ENCODE measurements around the gene XG. TPM values are rescaled to one million over a fixed set of nuclear protein-coding genes. Genes with fewer than 3 reads are reported as not detected.

Gene XG
- polyA plus RNA-seq, 3 donors: not detected

- Histone ChIP-seq H3K79me2 (ENCODE audit: insufficient read depth, low read length) (peaks cover 39% of the 10 kb centered on the region), H4K20me1 (ENCODE audit: insufficient read depth, low read length) (peaks cover 23% of the 10 kb centered on the region), H3K36me3 (replicated peaks in 1 of 2; ENCODE audit: control insufficient read depth in 1 of 2, insufficient read depth in 2 of 2, low read length in 2 of 2) (peaks cover 34 to 55% of the 10 kb centered on the region in 2 donors), H2AFZ (ENCODE audit: insufficient read depth, low read depth, low read length, poor library complexity, severe bottlenecking) (no peak overlapping the region), H3K4me2 (replicated peaks; ENCODE audit: extremely low read depth, low read length, poor library complexity, severe bottlenecking) (no peak overlapping the region), H3K27ac (ENCODE audit: low read depth in 1 of 2, low read length in 2 of 2) (no peak overlapping the region), H3K9me3 (replicated peaks in 1 of 2; ENCODE audit: control insufficient read depth in 1 of 2, insufficient read depth in 1 of 2, low read length in 2 of 2) (no peaks in the 10 kb centered on the region), H3K9ac (ENCODE audit: insufficient read depth, low read length, poor library complexity, severe bottlenecking) (no peak overlapping the region), H3K4me3 (replicated peaks in 1 of 3; ENCODE audit: low read depth in 2 of 3, low read length in 3 of 3) (no peak overlapping the region), H3K27me3 (ENCODE audit: control insufficient read depth in 2 of 2, insufficient read depth in 2 of 2, low read length in 2 of 2) (no peaks in the 10 kb centered on the region), H3K4me1 (ENCODE audit: control insufficient read depth in 1 of 2, insufficient read depth in 2 of 2, low read length in 2 of 2) (peaks cover 28 to 29% of the 10 kb centered on the region in 2 donors)
- no peak for TF ChIP-seq CTCF (IDR thresholded peaks at IDR 0.05)
- Mint-ChIP-seq H3K27me3 (ENCODE audit: low read depth in 3 of 3) (peaks cover 0 to 2% (median 0%) of the 10 kb centered on the region in 3 donors), H3K4me1 (peaks cover 30% of the 10 kb centered on the region), H3K36me3 (peaks cover 48 to 50% of the 10 kb centered on the region in 2 donors), H3K9me3 (peaks cover 0 to 2% (median 0%) of the 10 kb centered on the region in 7 donors), H3K27ac (no peak overlapping the region), H3K4me3 (no peak overlapping the region)
- WGBS (ENCODE audit: insufficient coverage): 62% methylated on average over 5 of the region's 13 CpGs
- DNase-seq: no peak
- intact Hi-C loops (cut with micrococcal nuclease): loop anchor here in 1 of 2 donors (5.0 kb wide), 1 partner anchor 81 kb away; no protein-coding TSS in a partner anchor
Observed at GRCh38 chrX:2712890-2713840, 38.7 kb upstream of the XG start.

- no peak for DNase-seq
- peaks cover 14 to 15% of the 10 kb centered on the region in 2 donors for H3K4me1 ChIP-seq (ENCODE audit: control insufficient read depth in 1 of 2, insufficient read depth in 2 of 2, low read length in 2 of 2)
- H3K9me3 ChIP-seq (replicated peaks in 1 of 2; ENCODE audit: control insufficient read depth in 1 of 2, insufficient read depth in 1 of 2, low read length in 2 of 2): no peaks in the 10 kb centered on the region
Observed at GRCh38 chrX:2714551-2714950, 37.3 kb upstream of the XG start.

More at GRCh38 chrX:2714551-2714950, 37.3 kb upstream of the XG start:
- TF ChIP-seq CTCF (IDR thresholded peaks at IDR 0.05): no peak
- Histone ChIP-seq H3K9ac (ENCODE audit: insufficient read depth, low read length, poor library complexity, severe bottlenecking) (no peak overlapping the region), H4K20me1 (ENCODE audit: insufficient read depth, low read length) (peaks cover 14% of the 10 kb centered on the region), H3K36me3 (replicated peaks in 1 of 2; ENCODE audit: control insufficient read depth in 1 of 2, insufficient read depth in 2 of 2, low read length in 2 of 2) (peaks cover 42 to 69% of the 10 kb centered on the region in 2 donors), H3K27me3 (ENCODE audit: control insufficient read depth in 2 of 2, insufficient read depth in 2 of 2, low read length in 2 of 2) (no peaks in the 10 kb centered on the region), H3K4me2 (replicated peaks; ENCODE audit: extremely low read depth, low read length, poor library complexity, severe bottlenecking) (no peak overlapping the region), H3K27ac (ENCODE audit: low read depth in 1 of 2, low read length in 2 of 2) (no peak overlapping the region), H2AFZ (ENCODE audit: insufficient read depth, low read depth, low read length, poor library complexity, severe bottlenecking) (no peak overlapping the region), H3K79me2 (ENCODE audit: insufficient read depth, low read length) (peaks cover 25% of the 10 kb centered on the region), H3K4me3 (replicated peaks in 1 of 3; ENCODE audit: low read depth in 2 of 3, low read length in 3 of 3) (no peak overlapping the region)
- intact Hi-C loops (cut with micrococcal nuclease): loop anchor here in 1 of 2 donors (5.0 kb wide), 1 partner anchor 82 kb away; no protein-coding TSS in a partner anchor
- H3K9me3 Mint-ChIP-seq: peaks cover 0 to 2% (median 0%) of the 10 kb centered on the region in 7 donors
- H3K27me3 Mint-ChIP-seq (ENCODE audit: low read depth in 3 of 3): no peaks in the 10 kb centered on the region
- peaks cover 51 to 56% of the 10 kb centered on the region in 2 donors for H3K36me3 Mint-ChIP-seq
- 6% methylated on average over 2 of the region's 6 CpGs for WGBS (ENCODE audit: insufficient coverage)
- H3K4me1 Mint-ChIP-seq: peaks cover 17% of the 10 kb centered on the region
- peak overlapping the region in 2 of 7 donors; percentile 16 to 76 for H3K27ac Mint-ChIP-seq
- no peak overlapping the region for H3K4me3 Mint-ChIP-seq

Measured in CD14-positive monocyte (primary cell).